GM06990 (cell line): ENCODE data around the gene MRTFB.

Experiments used
- DNase-seq: peaks from one replicate; pipeline ENCODE4 v3.0.0-alpha.2; 2011; ENCODE audit not compliant: insufficient read length; ENCODE audit errors: extremely low read depth
- H3K27me3 ChIP-seq: replicated peaks from 2 replicates; pipeline ENCODE4 v1.6.0; 2011; ENCODE audit warnings: low read length; ENCODE audit not compliant: control insufficient read depth, insufficient read depth
- H3K36me3 ChIP-seq: 2 replicates; pipeline ENCODE4 v1.5.1; 2011; ENCODE audit warnings: low read length; ENCODE audit not compliant: control insufficient read depth, insufficient read depth
- H3K4me3 ChIP-seq: replicated peaks from 2 replicates; pipeline ENCODE4 v1.5.1; 2011; ENCODE audit warnings: low read depth, mild to moderate bottlenecking, control low read depth, low read length
- CTCF ChIP-seq: IDR thresholded peaks from 2 replicates; pipeline ENCODE4 v1.5.1; 2011; ENCODE audit warnings: low read length, control low read depth, mild to moderate bottlenecking, inconsistent platforms; ENCODE audit not compliant: insufficient read depth, poor library complexity, severe bottlenecking

MRTFB gene

DNA sequence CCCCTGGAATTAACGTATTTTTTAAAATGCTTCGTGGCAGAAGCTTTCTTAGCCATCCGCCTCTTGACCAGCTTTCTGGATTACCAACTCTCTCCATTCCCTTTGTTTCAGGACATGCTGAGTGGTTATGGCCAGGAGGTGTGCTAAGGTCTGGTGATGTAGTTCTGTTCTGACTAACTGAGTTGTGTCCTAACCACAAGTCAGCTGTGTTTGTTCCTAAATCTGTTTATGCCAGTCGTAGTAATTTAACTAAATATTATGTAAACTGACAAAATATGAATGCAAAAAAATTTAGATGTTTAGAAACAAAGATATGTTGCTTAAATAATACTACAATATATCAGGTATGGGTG lies 61.6 kb downstream of the MRTFB start:
- TF ChIP-seq CTCF, result no peak
- no peaks in the 10 kb centered on the region for H3K27me3 ChIP-seq
- DNase-seq, result peak; percentile 7
- no peaks in the 10 kb centered on the region for H3K36me3 ChIP-seq
- H3K4me3 ChIP-seq, result no peak overlapping the region

DNA sequence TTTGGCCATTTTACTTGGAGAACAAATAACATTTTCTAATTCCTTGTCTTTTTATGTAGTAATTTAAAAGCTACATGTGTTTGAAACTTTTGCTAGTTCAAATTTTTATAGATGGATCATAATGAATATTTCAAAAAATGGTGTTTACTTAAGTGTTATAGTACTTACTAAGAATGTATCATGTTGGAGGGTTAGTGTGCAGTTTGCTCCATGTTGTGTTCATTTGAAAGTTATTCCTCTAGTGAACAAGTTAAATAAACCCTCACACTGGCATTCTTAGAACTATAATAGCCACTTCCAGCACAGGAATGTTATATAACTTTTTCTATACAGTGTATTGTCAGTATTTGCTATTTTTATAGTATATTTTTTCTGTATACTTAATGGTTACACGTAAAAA lies 62.8 kb downstream of the MRTFB start:
- Histone ChIP-seq H3K27me3 (no peaks in the 10 kb centered on the region), H3K36me3 (no peaks in the 10 kb centered on the region), H3K4me3 (no peak overlapping the region)
- no peak for DNase-seq
- TF ChIP-seq CTCF, result no peak

DNA sequence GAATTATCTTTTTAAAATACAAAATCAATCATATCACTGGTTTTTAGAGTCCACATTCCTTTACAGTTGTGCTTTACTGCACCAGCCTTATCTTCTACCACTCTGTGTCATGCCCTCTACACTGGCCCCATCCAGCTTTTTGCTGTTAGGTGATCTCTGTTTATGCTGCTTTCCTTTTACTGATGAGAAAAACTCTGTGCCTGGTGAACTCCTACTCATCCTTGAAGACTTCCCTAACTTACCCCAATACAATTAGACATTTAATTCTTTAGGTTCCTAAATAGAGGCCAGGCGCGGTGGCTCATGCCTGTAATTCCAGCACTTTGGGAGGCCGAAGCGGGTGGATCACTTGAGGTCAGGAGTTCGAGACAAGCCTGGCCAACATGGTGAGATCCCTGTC lies 64.6 kb downstream of the MRTFB start:
- Histone ChIP-seq H3K36me3 (no peaks in the 10 kb centered on the region), H3K27me3 (no peaks in the 10 kb centered on the region), H3K4me3 (no peak overlapping the region)
- no peak for TF ChIP-seq CTCF
- no peak for DNase-seq

DNA sequence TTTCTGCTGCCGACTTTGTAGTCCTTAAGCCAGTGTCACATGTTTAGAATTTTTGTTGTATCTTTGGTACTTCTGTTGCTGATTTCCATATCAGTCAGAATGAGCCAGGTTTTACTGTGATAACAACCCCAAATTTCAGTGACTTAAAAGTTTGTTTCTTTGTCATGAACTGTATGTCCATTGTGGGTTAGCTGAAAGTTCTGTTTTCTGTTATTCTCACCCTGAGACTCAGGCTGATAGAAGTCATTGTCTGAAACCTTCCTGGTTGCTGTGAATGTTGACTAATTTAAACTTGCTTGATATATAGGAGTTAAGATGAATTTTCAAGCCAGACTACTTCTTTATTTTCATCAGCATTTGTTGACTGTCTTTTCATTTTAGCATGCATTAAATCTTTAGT lies 68.8 kb downstream of the MRTFB start:
- Histone ChIP-seq H3K4me3 (no peak overlapping the region), H3K36me3 (no peaks in the 10 kb centered on the region), H3K27me3 (no peaks in the 10 kb centered on the region)
- TF ChIP-seq CTCF, result no peak
- DNase-seq, result no peak

DNA sequence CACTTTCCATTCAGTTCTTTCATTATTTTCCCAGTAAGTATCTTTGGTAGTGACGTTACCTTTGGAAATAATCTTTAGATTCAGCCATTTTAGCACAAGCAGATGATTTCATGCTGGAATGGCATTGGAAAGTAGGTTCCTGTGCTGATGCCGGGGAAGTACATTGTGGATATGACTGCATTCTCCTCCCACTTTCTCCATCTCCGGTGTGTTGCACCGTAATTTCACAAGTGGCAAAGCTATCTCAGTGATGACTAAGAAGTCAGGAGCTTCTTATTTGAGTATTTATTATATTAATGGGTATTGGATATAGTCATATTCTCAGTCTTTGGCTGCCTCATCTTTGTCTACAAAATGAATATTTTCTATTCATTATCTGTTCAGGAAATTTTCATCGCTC lies 69.8 kb downstream of the MRTFB start:
- no peaks in the 10 kb centered on the region for H3K36me3 ChIP-seq
- DNase-seq, result no peak
- no peak for TF ChIP-seq CTCF
- no peak overlapping the region for H3K4me3 ChIP-seq
- no peaks in the 10 kb centered on the region for H3K27me3 ChIP-seq

DNA sequence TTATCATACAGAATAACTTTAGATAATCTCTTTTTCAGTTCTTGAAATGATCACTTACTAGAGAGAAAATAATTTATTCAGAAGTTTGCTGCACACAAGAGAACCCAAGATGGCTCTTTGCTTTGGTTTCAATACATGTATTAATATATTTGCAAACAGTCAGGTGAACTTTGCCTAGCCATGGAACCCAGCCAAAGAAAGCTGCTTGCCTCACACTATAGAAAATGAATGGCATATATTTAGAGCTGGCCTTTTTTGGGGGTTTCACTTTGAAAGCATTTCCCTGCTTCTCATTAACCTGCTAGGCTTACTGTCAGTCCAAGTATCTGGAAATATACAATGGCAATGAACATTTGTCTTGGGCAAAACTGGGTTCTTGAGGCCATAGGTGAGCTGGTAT lies 75.3 kb downstream of the MRTFB start:
- Histone ChIP-seq H3K4me3 (no peak overlapping the region), H3K36me3 (no peaks in the 10 kb centered on the region), H3K27me3 (no peaks in the 10 kb centered on the region)
- TF ChIP-seq CTCF, result no peak
- no peak for DNase-seq
